Measurements from ENCODE around the gene SUGCT.

Gene SUGCT

GRCh38 chr7:40468891-40469864 lies 334.4 kb downstream of the SUGCT start:
- no peak for DNase-seq (ENCODE audit: low read depth, low spot score)

DNA sequence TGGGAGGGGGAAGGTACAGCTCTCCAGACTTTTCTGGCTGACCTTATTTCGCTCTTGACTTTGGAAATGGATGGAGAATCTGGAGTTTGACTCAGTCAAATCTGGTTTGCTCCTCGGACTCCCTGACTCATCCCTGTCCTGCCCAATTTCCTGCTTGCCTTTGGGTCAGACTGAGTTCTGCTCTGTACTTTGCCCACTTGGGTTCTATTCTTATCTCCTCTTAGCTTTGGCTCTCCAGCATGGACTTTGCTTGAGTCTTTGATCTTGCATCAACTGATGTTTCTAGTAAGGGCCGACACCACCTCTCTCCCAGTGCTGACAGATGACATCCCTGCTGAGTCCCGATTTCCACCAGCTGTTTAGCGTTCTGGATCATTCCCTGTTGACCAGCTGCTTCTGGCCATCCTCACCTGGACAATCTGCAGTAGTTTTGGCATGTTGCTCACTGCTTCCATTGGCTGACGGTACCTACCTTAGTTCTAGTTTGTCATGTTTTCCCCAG lies 335.3 kb downstream of the SUGCT start:
- DNase-seq (ENCODE audit: low read depth, low spot score): no peak

- DNase-seq (ENCODE audit: low read depth, low spot score): no peak
These were observed 336.0 kb downstream of the SUGCT start for GRCh38 chr7:40470817-40471216.

GRCh38 chr7:40471891-40472290 lies 337.1 kb downstream of the SUGCT start:
- DNase-seq (ENCODE audit: low read depth, low spot score): no peak

- DNase-seq (ENCODE audit: low read depth, low spot score): no peak
These were observed 340.2 kb downstream of the SUGCT start for GRCh38 chr7:40474790-40475680.

DNA sequence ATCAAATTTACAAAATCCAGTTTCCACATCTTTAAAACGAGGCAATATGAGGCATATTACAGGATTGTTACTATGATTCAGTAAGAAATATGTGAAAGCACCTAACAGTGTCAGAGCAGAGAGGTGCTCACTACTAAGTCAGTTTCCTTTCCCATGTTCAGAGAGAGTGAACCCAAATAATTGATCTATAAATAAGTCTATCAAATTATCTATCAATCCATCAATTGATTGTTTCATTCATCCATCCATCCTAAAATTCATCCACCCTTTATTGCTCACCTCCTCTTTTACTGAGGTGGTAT lies 340.8 kb downstream of the SUGCT start:
- no peak for DNase-seq (ENCODE audit: low read depth, low spot score)

DNA sequence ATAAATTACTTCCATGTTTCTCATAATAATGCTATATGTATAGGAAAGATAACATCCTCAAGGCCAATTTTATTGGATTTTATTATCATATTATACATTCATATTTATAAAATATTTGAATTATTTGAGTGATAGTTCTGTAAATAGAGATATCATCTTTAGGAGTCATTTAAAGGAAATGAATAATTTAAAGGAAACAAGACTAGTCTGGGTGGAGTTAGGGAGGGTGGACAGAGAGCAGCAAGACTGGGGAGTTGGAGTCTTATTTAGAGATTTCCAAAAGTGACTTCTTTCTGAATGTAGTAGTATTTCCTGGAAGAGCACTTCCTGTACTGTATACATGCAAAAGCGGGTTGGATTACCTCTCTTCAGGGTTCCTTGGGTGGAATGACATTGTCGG lies 342.3 kb downstream of the SUGCT start:
- DNase-seq (ENCODE audit: low read depth, low spot score): no peak

- no peak for DNase-seq (ENCODE audit: low read depth, low spot score)
These were observed 348.0 kb downstream of the SUGCT start for GRCh38 chr7:40482845-40483244.

GRCh38 chr7:40483630-40484029 lies 348.8 kb downstream of the SUGCT start:
- DNase-seq (ENCODE audit: low read depth, low spot score): no peak

- DNase-seq (ENCODE audit: low read depth, low spot score): no peak
These were observed 355.2 kb downstream of the SUGCT start for GRCh38 chr7:40489844-40490602.

GRCh38 chr7:40490603-40490924 lies 355.8 kb downstream of the SUGCT start:
- no peak for DNase-seq (ENCODE audit: low read depth, low spot score)

DNA sequence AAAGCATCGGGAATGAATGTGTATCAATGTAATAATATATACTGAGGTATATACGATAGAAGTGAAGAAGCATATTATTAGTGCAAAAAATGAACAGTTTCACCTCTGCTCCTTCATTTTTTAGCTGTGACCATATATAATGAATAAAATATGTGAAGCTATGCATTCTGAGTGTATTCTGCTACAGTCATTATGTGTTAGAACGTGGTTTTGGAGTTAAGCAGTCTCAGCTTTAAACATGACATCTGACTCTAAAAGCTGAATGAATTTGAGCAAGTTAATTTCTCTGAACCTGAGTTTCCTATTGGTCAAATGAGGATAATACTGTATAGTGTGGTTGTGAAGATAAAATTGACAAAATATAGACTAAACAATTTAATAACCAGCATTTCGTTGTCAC lies 358.1 kb downstream of the SUGCT start:
- no peak for DNase-seq (ENCODE audit: low read depth, low spot score)

- DNase-seq (ENCODE audit: low read depth, low spot score): no peak
These were observed 358.8 kb downstream of the SUGCT start for GRCh38 chr7:40493609-40494051.

DNA sequence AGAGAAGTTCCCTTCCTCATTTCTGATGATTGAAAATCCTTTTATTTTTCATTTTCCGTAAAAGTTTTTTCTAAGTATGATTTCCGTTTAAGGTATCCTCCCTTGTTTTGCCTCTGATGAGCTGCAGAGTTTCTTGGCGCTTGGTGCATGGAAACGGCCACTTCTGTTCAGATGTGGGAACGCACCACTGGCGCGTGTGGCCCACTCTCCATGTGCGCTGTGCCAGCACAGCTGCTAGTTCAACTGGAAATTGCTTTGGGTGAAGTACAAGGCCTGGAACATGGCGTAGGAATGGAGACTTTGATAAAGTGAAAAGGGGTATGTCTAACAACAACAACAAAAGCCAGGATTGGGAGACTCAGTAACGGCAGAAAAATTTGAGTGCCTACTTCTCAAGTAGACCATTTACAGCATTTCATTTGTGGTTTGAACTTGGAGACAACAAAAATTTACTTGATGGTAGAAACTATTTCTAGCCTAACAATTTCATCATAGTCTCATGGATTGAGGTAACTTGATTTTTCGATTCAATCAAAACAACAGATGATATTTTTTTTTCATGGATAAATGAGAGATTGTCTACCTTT lies 364.2 kb downstream of the SUGCT start:
- no peak for DNase-seq (ENCODE audit: low read depth, low spot score)

- no peak for DNase-seq (ENCODE audit: low read depth, low spot score)
These were observed 364.9 kb downstream of the SUGCT start for GRCh38 chr7:40499718-40500117.

GRCh38 chr7:40500219-40500618 lies 365.4 kb downstream of the SUGCT start:
- DNase-seq (ENCODE audit: low read depth, low spot score): no peak

GRCh38 chr7:40502359-40502758 lies 367.6 kb downstream of the SUGCT start:
- no peak for DNase-seq (ENCODE audit: low read depth, low spot score)

DNA sequence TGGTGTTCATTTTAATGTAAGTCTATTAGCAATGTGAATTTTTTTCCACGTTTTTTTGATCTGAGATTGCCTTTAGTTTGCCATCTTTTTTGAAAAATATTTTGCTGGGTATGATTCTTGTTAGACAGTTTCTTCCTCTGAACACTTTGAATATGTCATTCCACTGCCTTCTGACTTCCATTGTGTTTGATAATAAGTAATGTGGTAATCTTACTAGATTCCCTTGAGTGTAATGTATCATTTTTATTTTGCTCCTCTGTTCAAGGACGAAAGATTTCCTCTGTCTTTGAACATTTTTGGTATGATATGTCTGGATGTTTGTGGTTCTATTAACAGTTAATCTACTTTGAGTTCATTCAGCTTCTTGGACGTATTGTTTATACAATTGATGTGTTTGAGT lies 371.4 kb downstream of the SUGCT start:
- DNase-seq (ENCODE audit: low read depth, low spot score): no peak

- no peak for DNase-seq (ENCODE audit: low read depth, low spot score)
These were observed 372.4 kb downstream of the SUGCT start for GRCh38 chr7:40507166-40507565.

- DNase-seq (ENCODE audit: low read depth, low spot score): no peak
These were observed 374.6 kb downstream of the SUGCT start for GRCh38 chr7:40509287-40509996.

GRCh38 chr7:40516376-40516775 lies 381.6 kb downstream of the SUGCT start:
- no peak for DNase-seq (ENCODE audit: low read depth, low spot score)

Data from smooth muscle cell of the brain vasculature (primary cell).